HCT116 (cell line): ENCODE measurements around the gene CELF2.

Source experiments
- CEBPB ChIP-seq: IDR thresholded peaks from 2 replicates; pipeline ENCODE4 v1.6.1; 2012; ENCODE audit warnings: low read depth
- EZH2phosphoT487 ChIP-seq: fragments of 200-600 bp; IDR thresholded peaks from 2 replicates; pipeline ENCODE4 v1.6.1; 2018; ENCODE audit warnings: antibody characterized with exemption, borderline replicate concordance
- SP1 ChIP-seq: IDR thresholded peaks from 2 replicates; pipeline ENCODE4 v1.6.1; 2012; ENCODE audit warnings: low read depth
- TF ChIP-seq, protein P1 (sequence below), 3 experiments: fragments of 200-600 bp in 1 of 3; sonication (generic) in 1 of 3; IDR thresholded peaks in 2 of 3; conservative IDR thresholded peaks in 1 of 3; 2 replicates each; pipeline ENCODE4 v1.5.1; 2012 to 2017; ENCODE audit warnings: low read depth in 2 of 3, low read length in 2 of 3, antibody characterized with exemption in 1 of 3, borderline replicate concordance in 1 of 3, control low read depth in 1 of 3, mild to moderate bottlenecking in 1 of 3, mixed read lengths in 1 of 3, mixed run types in 1 of 3, moderate library complexity in 1 of 3; ENCODE audit not compliant: insufficient read depth in 1 of 3

DNA sequence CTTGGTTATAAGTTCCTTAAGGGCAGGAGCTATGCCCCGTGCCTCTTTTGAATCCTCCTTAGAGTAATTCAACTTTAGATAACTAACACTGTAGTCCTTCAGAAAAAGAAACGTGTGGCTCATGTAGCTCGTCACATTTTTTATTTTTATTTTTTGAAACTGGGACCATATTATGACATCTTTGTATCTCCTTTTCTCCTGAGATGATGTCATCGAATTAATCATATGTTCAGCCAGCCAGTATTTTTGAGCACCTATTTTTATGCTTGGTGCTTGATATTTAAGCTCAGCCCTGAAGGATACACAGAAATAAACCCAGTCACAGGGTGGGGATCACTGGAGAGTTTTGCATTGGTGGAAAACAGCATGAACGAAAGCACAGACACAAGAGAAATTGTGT is 22.6 kb upstream of the CELF2 start:
- no peak for TF ChIP-seq EZH2phosphoT487
- TF ChIP-seq, protein P1, sequence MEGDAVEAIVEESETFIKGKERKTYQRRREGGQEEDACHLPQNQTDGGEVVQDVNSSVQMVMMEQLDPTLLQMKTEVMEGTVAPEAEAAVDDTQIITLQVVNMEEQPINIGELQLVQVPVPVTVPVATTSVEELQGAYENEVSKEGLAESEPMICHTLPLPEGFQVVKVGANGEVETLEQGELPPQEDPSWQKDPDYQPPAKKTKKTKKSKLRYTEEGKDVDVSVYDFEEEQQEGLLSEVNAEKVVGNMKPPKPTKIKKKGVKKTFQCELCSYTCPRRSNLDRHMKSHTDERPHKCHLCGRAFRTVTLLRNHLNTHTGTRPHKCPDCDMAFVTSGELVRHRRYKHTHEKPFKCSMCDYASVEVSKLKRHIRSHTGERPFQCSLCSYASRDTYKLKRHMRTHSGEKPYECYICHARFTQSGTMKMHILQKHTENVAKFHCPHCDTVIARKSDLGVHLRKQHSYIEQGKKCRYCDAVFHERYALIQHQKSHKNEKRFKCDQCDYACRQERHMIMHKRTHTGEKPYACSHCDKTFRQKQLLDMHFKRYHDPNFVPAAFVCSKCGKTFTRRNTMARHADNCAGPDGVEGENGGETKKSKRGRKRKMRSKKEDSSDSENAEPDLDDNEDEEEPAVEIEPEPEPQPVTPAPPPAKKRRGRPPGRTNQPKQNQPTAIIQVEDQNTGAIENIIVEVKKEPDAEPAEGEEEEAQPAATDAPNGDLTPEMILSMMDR (IDR thresholded peaks at IDR 0.05 in 2 of 3, conservative IDR thresholded peaks at IDR 0.05 in 1 of 3; ENCODE audit: borderline replicate concordance in 1 of 3, insufficient read depth in 1 of 3, low read depth in 2 of 3, low read length in 2 of 3) = no peak
- no peak for TF ChIP-seq CEBPB
- no peak for TF ChIP-seq SP1
